H1 (cell line): ENCODE measurements around the gene SI. TPM values are rescaled to one million over a fixed set of nuclear protein-coding genes. Genes with fewer than 3 reads are reported as not detected.
"Not testable (repeated sequence)": the region's sequence is repeated elsewhere in the genome, so short reads cannot be mapped to it uniquely, and the experiment has no call there.

Source experiments
- CTCF ChIA-PET: fragments of 300-600 bp; sonication (Branson Sonifier 250); formaldehyde crosslinking; loops from one replicate; lab custom pipeline; 2021; ENCODE audit not compliant: partially characterized antibody; lab: Charles Lee
- POLR2A ChIA-PET: fragments of 300-600 bp; sonication (Branson Sonifier 250); formaldehyde crosslinking; loops from one replicate; lab custom pipeline; 2021; ENCODE audit warnings: inconsistent platforms; ENCODE audit not compliant: partially characterized antibody; lab: Charles Lee
- DNase-seq, 2 experiments: peaks; one replicate each; pipeline versions ENCODE4 v3.0.0 to v3.0.0-alpha.2; 2010 to 2022; ENCODE audit warnings: low spot score in 2 of 2, low read depth in 1 of 2, mixed read lengths in 1 of 2
- FAIRE-seq: peaks from 2 replicates; lab custom pipeline; 2011; peaks lifted over from hg19 to GRCh38; lab: Jason Lieb, UNC
- H2AFZ ChIP-seq: 2 replicates; pipeline ENCODE4 v1.8.1; 2012; ENCODE audit warnings: low read length, inconsistent platforms
- H2AK5ac ChIP-seq: 2 replicates; pipeline ENCODE4 v1.6.1; 2013; ENCODE audit warnings: low read depth, low read length
- H2BK120ac ChIP-seq: replicated peaks from 2 replicates; pipeline ENCODE3; 2013; ENCODE audit warnings: low read depth, low read length, inconsistent platforms
- H2BK12ac ChIP-seq: 2 replicates; pipeline ENCODE4 v1.6.1; 2013; ENCODE audit warnings: low read depth, low read length
- H2BK15ac ChIP-seq: 2 replicates; pipeline ENCODE4 v1.6.1; 2013; ENCODE audit warnings: low read length
- H2BK20ac ChIP-seq: 2 replicates; pipeline ENCODE4 v1.6.1; 2013; ENCODE audit warnings: low read length
- H2BK5ac ChIP-seq: 2 replicates; pipeline ENCODE4 v1.6.1; 2013; ENCODE audit warnings: low read depth, low read length
- H3K14ac ChIP-seq: 2 replicates; pipeline ENCODE4 v1.6.1; 2013; ENCODE audit warnings: inconsistent platforms; ENCODE audit not compliant: insufficient read length
- H3K18ac ChIP-seq: 2 replicates; pipeline ENCODE4 v1.6.1; 2013; ENCODE audit warnings: low read length; ENCODE audit errors: extremely low read depth
- H3K23ac ChIP-seq: 2 replicates; pipeline ENCODE4 v1.6.1; 2013; ENCODE audit warnings: inconsistent platforms; ENCODE audit not compliant: insufficient read length
- H3K23me2 ChIP-seq: 2 replicates; pipeline ENCODE4 v1.6.1; 2013; ENCODE audit warnings: low read depth, low read length
- H3K27ac ChIP-seq: 2 replicates; pipeline ENCODE4 v1.6.1; 2011; ENCODE audit warnings: low read depth, low read length, inconsistent platforms
- H3K27me3 ChIP-seq, 4 experiments: replicated peaks in 1 of 4; 1 replicate in 1 of 4; 2 replicates in 3 of 4; pipeline versions ENCODE4 v1.6.1 to v1.8.1; 2011 to 2013; ENCODE audit warnings: low read length in 3 of 4, mild to moderate bottlenecking in 3 of 4, inconsistent platforms in 2 of 4, mixed read lengths in 2 of 4, moderate library complexity in 1 of 4; ENCODE audit not compliant: control insufficient read depth in 3 of 4, insufficient read depth in 3 of 4; ENCODE audit errors: extremely low read depth in 1 of 4
- H3K36me3 ChIP-seq, 4 experiments: 2 replicates each; pipeline versions ENCODE4 v1.6.1 to v1.8.1; 2011 to 2013; ENCODE audit warnings: mild to moderate bottlenecking in 4 of 4, low read length in 3 of 4, moderate library complexity in 2 of 4, control low read depth in 1 of 4, inconsistent platforms in 1 of 4; ENCODE audit not compliant: insufficient read depth in 4 of 4, control insufficient read depth in 2 of 4
- H3K4ac ChIP-seq: replicated peaks from 2 replicates; pipeline ENCODE3; 2013; ENCODE audit warnings: low read length, low read depth, mixed read lengths, inconsistent platforms; ENCODE audit not compliant: insufficient read length
- H3K4me1 ChIP-seq, 4 experiments: replicated peaks in 1 of 4; 1 replicate in 1 of 4; 2 replicates in 3 of 4; pipeline versions ENCODE4 v1.6.1 to v1.8.1; 2011 to 2013; ENCODE audit warnings: low read length in 3 of 4, inconsistent platforms in 2 of 4, mixed read lengths in 1 of 4; ENCODE audit not compliant: insufficient read depth in 4 of 4, control insufficient read depth in 3 of 4
- H3K4me2 ChIP-seq, 2 experiments: 2 replicates each; pipeline versions ENCODE4 v1.6.1 to v1.8.1; 2011 to 2013; ENCODE audit warnings: low read depth in 2 of 2, low read length in 2 of 2, control low read depth in 1 of 2, inconsistent platforms in 1 of 2, mild to moderate bottlenecking in 1 of 2; ENCODE audit not compliant: insufficient read depth in 1 of 2
- H3K4me3 ChIP-seq, 4 experiments: fragments of 200-600, 300-600 bp in 1 of 4; sonication (generic), shearing (Covaris generic), sonication (Bioruptor Twin) in 1 of 4; 2 replicates each; pipeline versions ENCODE4 v1.5.1 to v1.8.1; 2011 to 2016; ENCODE audit warnings: low read length in 4 of 4, low read depth in 3 of 4, control low read depth in 2 of 4, inconsistent platforms in 2 of 4, mild to moderate bottlenecking in 2 of 4, mixed read lengths in 1 of 4, moderate library complexity in 1 of 4; ENCODE audit not compliant: insufficient read depth in 2 of 4; ENCODE audit errors: extremely low read depth in 1 of 4
- H3K56ac ChIP-seq: replicated peaks from 2 replicates; pipeline ENCODE3; 2013; ENCODE audit warnings: low read depth, mild to moderate bottlenecking, mixed read lengths, low read length, inconsistent platforms; ENCODE audit not compliant: insufficient read length
- H3K79me1 ChIP-seq: 2 replicates; pipeline ENCODE4 v1.6.1; 2013; ENCODE audit warnings: low read depth, low read length, control low read depth
- H3K79me2 ChIP-seq, 2 experiments: 2 replicates each; pipeline versions ENCODE4 v1.6.1 to v1.8.1; 2012 to 2013; ENCODE audit warnings: low read length in 2 of 2, mild to moderate bottlenecking in 2 of 2, inconsistent platforms in 1 of 2; ENCODE audit not compliant: insufficient read depth in 2 of 2, control insufficient read depth in 1 of 2
- H3K9ac ChIP-seq, 4 experiments: replicated peaks in 1 of 4; 1 replicate in 1 of 4; 2 replicates in 3 of 4; pipeline versions ENCODE4 v1.6.1 to v1.8.1; 2011 to 2013; ENCODE audit warnings: low read depth in 3 of 4, low read length in 3 of 4, control low read depth in 2 of 4, mild to moderate bottlenecking in 2 of 4, moderate library complexity in 2 of 4, inconsistent platforms in 1 of 4; ENCODE audit errors: extremely low read depth in 1 of 4
- H3K9me3 ChIP-seq, 2 experiments: 2 replicates each; pipeline versions ENCODE4 v1.6.1 to v1.8.1; 2012 to 2013; ENCODE audit warnings: mild to moderate bottlenecking in 2 of 2, moderate library complexity in 2 of 2, control low read depth in 1 of 2, inconsistent platforms in 1 of 2, low read depth in 1 of 2, low read length in 1 of 2, mixed read lengths in 1 of 2; ENCODE audit not compliant: insufficient read depth in 2 of 2
- H4K20me1 ChIP-seq, 2 experiments: replicated peaks in 1 of 2; 2 replicates each; pipeline versions ENCODE3 to v1.8.1; 2011 to 2013; ENCODE audit warnings: inconsistent platforms in 2 of 2, low read length in 2 of 2, mild to moderate bottlenecking in 1 of 2; ENCODE audit not compliant: insufficient read depth in 2 of 2, control insufficient read depth in 1 of 2
- H4K5ac ChIP-seq: 2 replicates; pipeline ENCODE4 v1.6.1; 2013; ENCODE audit warnings: low read length, low read depth, mixed read lengths, inconsistent platforms; ENCODE audit not compliant: insufficient read length
- H4K8ac ChIP-seq: 2 replicates; pipeline ENCODE4 v1.8.0; 2013; ENCODE audit warnings: mild to moderate bottlenecking, moderate library complexity, low read length, inconsistent platforms; ENCODE audit not compliant: insufficient read depth; ENCODE audit errors: extremely low read depth
- H4K91ac ChIP-seq: replicated peaks from 2 replicates; pipeline ENCODE3; 2013; ENCODE audit warnings: low read length, mixed read lengths, inconsistent platforms; ENCODE audit not compliant: insufficient read length
- YY1 ChIP-seq: IDR thresholded peaks from 2 replicates; pipeline ENCODE4 v1.6.1; 2011; ENCODE audit warnings: low read depth, mild to moderate bottlenecking, low read length
- WGBS, 2 experiments: shearing (Covaris generic) in 1 of 2; methylation state at CpG; one replicate each; pipeline versions ENCODE4 v1.1.6 to v1.1.7; 2013 to 2015; ENCODE audit warnings: low lambda C conversion rate in 2 of 2, mixed read lengths in 2 of 2, inconsistent platforms in 1 of 2, low coverage in 1 of 2, missing lambda C conversion rate in 1 of 2; ENCODE audit not compliant: insufficient replicate concordance in 2 of 2, insufficient coverage in 1 of 2, insufficient read length in 1 of 2; ENCODE audit errors: extremely low coverage in 1 of 2, missing lambda C conversion rate in 1 of 2; 5-methylcytosine and 5-hydroxymethylcytosine counted together
- polyA plus RNA-seq, 7 experiments: library from polyadenylated mRNA; depleted of rRNA in 3 of 7; stranded (reverse) in 5 of 7; unstranded in 2 of 7; fragments of >200 nt in 5 of 7; fragments of 200-250 nt in 2 of 7; gene quantifications; 1 replicate in 5 of 7; 2 replicates in 1 of 7; 4 replicates in 1 of 7; pipeline versions ENCODE4 v1.2.1 to v1.2.3, GENCODE V29; 2011 to 2013; ENCODE audit warnings: missing spikeins in 2 of 7, mixed read lengths in 2 of 7
- total RNA-seq: library from RNA; stranded (reverse); fragmentation: NEBNext Ultra II Directional; extraction: Animal tissue kit (Norgen Biotek cat#: 25700); gene quantifications from 2 replicates; pipeline ENCODE4 v1.2.1, GENCODE V29; 2021

Gene SI
- total and polyA plus RNA-seq, 2 of the 8 experiments (the other 6 are each of a cell fraction or from before 2014, with no cell fraction given) = not detected

DNA sequence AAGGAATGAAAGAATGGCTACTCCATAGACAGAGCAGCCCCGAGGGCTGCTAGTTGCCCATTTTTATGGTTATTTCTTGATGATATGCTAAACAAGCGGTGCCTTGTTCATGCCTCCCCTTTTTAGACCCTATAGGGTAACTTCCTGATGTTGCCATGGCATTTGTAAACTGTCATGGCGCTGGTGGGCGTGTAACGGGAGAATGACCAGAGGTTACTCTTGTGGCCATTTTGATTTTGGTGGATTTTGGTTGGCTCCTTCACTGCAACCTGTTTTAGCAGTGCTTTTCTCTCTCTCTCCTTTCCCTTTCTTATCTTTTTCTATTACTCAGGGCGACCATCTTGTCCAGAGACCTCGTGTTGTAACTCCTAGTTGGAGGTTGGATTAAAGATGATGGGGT, 126.9 kb downstream of the SI start:
- H3K4me3 ChIP-seq, DNase-seq, H3K4me2 ChIP-seq, POLR2A ChIA-PET, H3K79me2 ChIP-seq, H2BK15ac ChIP-seq, H3K9me3 ChIP-seq, H2BK12ac ChIP-seq, H3K56ac ChIP-seq, H2AFZ ChIP-seq, H4K20me1 ChIP-seq, H4K5ac ChIP-seq, H2BK120ac ChIP-seq, H3K79me1 ChIP-seq, H2BK20ac ChIP-seq, H3K36me3 ChIP-seq, CTCF ChIA-PET, H2BK5ac ChIP-seq, H3K23ac ChIP-seq, H3K18ac ChIP-seq, H3K4me1 ChIP-seq, H3K14ac ChIP-seq, H3K23me2 ChIP-seq, H3K27ac ChIP-seq, FAIRE-seq, H3K9ac ChIP-seq, H2AK5ac ChIP-seq, H3K27me3 ChIP-seq, H3K4ac ChIP-seq, H4K8ac ChIP-seq, H4K91ac ChIP-seq: not testable (repeated sequence)
- 98% methylated on average over 7 of the region's 7 CpGs; no CpG with 5 or more reads in 1 of the 2 experiments for WGBS, 2 experiments
- TF ChIP-seq YY1 = 0 out of 2 replicates have a peak, but pooled peaks have one; percentile 38
